Stimulated activated CD8-positive, alpha-beta memory T cell treated with anti-CD3 and anti-CD28 coated beads, Interleukin-12 subunit alpha, Interleukin-12 subunit beta, amount 100 ng/mL, for 24 hours (primary cell): ENCODE measurements around the gene SLC25A28.
"Not testable (repeated sequence)": the region's sequence is repeated elsewhere in the genome, so short reads cannot be mapped to it uniquely, and the experiment has no call there.

Source experiments
- DNase-seq: peaks from one replicate; pipeline ENCODE4 v3.0.0-alpha.2; 2020; ENCODE audit errors: extremely low read depth

Gene SLC25A28

GRCh38 chr10:99628923-99629624 lies 8.8 kb upstream of the SLC25A28 start:
- DNase-seq, result no peak

- not testable (repeated sequence) for DNase-seq
Observed at GRCh38 chr10:99625124-99625523, 4.9 kb upstream of the SLC25A28 start.

GRCh38 chr10:99623919-99624318 lies 3.7 kb upstream of the SLC25A28 start:
- no peak for DNase-seq

- no peak for DNase-seq
Observed at GRCh38 chr10:99621454-99622251, 1.4 kb upstream of the SLC25A28 start.

GRCh38 chr10:99620711-99621453 lies 643 bp upstream of the SLC25A28 start:
- peak; percentile 81 for DNase-seq

DNA sequence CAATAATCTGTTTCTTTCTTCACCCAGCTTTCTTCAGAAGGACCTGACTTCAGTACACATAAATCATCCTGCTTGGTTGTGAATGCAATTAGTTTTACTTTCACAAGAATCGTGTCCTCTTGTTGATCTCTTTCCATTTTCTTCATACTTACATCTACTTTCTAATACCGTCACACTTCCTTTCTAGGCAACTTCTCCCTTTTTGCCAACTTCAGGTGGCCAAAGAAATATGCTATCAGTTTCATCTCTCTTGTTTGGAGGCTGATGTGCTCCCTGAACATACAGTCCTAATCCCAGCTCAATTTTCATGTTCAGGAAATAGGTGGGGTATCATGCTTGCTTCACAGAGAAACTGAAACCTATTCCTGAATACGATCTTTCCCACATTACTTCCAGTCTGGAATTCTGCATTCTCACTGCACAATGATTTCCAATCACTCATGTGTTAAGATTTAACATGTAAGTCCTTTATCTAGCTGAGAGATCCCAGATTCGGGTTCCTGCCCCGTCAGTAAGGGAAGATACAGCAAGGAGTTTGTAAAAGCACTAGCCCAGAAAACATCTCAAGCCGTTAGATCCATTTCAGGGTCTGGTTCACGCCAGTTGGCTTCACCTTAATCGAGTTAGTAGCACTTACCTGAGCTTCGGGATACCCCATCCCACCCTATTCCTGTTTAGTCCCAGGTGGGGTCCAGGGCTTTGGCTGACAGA lies 994 bp downstream of the SLC25A28 start:
- DNase-seq, result no peak

GRCh38 chr10:99617696-99618095 lies 2.5 kb downstream of the SLC25A28 start:
- no peak for DNase-seq

DNA sequence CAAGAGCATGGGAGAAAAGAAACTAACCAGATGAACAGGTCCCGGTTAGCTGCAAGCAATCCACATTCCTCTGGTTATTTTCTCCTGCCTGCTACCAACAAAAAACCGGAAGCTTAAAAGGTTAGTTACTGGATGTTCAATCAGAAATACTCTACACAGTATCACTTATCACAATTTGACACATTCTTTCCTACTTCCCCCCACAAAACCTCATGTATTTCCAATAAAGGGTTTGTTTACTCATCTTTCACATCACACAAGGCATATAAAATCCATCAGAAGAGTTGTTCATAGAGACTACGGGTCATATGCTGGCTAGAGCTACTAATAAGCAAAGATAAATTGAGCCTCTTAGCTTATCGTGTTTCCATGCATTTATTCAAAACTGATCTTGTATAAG lies 4.8 kb downstream of the SLC25A28 start:
- DNase-seq, result no peak

DNA sequence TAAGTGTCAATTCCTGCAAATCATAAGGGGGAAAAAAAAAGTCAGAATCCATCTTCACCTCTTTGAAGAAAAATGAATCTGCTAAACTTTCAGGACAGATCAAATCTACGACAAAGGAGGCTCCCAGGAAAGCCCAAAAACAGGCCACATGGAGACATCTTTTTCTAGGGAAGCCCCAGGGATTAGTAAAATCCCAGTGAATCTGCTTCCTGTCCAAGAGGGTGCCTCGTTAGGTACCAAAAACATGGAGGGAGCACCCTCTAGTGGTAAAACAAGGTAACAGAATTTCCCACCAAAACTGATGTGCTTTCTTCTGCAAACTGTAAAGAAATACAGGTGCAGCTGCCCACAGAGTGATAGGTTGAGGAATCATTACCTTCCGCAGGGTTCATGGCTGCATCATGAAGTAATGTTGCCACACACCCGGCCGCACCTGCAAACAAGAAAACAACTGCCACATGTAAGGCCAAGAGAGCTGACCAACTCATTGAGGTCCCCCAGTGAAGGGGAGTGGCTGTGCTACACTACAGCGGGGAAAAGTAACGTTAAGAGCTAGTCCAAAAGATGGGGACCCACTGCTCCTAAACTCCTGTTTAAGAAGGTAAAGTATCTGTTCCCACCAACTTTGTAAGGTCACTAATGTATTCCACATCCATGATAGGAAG lies 7.9 kb downstream of the SLC25A28 start:
- DNase-seq, result no peak

DNA sequence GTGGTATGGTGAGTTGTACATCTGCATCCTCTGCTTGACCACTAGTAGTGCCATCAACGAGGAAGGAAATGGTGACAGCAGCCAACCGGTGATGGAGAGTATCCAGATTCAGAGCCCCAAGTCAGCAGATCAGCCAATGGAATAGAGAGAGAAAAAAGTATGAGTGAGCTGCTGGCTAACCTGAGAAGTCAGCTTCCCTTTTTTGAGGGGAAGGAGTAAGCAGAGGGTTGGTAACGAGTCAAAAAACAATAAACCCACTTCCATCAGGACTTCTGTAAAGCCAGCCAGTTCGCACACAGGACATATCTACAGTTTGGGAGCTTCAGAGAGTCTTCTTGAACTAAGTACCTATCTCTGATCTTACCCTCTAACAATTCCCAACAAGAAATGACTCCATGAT lies 8.9 kb downstream of the SLC25A28 start:
- DNase-seq, result no peak

GRCh38 chr10:99610221-99610620 lies 10.0 kb downstream of the SLC25A28 start:
- no peak for DNase-seq

DNA sequence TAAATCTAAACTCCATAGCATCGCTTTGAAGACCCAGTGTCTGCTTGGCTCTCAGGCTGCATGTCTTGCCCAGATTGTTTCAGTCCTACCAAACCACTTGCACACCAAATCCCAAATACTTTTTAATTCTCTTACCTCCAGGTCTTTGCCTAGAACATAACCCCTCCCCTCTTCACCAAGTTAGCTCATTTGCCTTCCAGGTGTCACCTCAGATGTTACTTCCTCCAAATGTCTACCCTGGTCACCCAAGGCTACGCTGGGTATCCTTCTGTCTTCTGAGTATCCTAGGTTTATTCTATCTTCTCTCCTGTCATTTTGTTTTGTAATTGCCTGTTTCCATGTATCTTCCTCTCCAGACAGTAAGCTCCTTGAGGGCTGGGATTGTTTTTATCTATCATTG lies 11.1 kb downstream of the SLC25A28 start:
- no peak for DNase-seq

DNA sequence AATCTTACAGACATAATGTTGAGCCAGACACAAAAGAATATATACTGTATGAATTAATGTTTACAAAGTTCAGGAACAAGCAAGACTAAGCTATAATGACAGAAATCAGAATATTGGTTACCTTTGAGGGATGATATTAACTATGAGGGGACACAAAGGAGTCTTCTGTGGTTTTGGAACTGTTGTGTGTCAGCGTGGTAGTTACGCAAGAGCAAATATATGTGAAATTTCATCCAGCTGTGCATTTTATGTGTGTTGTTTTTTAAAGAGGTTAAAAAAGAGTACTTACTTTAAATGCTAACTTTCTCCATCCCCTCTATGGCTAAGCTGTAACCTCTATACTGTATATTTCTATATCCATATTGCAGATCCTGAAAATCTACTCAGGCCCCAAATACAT lies 14.9 kb downstream of the SLC25A28 start:
- DNase-seq, result no peak

- DNase-seq, result no peak
Observed at GRCh38 chr10:99604862-99605261, 15.4 kb downstream of the SLC25A28 start.

DNA sequence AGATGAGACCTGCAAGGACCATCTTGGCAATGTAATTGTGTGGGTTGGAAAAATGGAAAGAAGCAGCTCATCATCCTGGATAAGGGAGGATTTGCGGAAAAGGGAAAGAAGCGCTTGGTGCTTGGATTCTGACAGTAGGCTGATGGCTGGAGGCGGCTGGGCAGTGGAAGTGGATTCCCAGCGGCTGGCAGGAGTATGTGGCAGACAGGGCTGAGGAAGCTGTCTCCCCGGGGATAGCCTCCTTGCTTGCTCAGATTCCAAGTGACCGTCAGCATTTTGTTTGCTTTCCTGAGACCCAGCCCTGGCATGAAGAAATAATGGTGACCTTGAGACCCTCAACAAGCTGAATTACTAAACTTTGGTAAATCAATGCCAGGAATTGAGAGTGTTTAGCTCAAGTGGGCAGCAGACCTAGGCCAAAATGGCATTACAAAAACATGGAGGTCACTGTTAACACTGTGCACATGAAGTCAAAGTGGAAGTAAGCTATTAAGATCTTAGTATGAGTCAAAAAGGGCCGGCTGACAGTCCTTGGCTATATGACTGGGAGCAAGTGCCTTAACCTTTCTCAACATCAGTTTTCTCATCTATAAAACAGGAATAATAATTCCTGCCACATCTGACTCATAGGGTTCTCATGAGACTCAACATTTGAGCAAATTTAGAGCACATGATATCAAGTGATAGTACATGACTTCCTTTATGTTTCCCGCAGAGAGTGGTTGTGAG lies 21.3 kb downstream of the SLC25A28 start:
- DNase-seq, result no peak

GRCh38 chr10:99598011-99598410 lies 22.2 kb downstream of the SLC25A28 start:
- no peak for DNase-seq

DNA sequence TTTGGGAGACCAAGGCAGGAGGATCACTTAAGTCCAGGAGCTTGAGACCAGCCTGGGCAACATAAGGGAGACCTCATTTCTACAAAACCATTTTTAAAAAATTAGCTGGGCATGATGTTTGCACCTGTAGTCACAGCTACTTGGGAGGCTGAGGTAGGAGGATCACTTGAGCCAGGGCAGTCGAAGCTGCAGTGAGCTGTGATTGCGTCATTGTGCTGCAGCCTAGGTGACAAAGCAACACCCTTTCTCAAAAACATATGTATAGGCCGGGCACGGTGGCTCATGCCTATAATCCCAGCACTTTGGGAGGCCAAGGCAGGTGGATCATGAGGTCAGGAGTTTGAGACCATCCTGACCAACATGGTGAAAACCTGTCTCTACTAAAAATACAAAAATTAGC lies 23.5 kb downstream of the SLC25A28 start:
- DNase-seq, result not testable (repeated sequence)

GRCh38 chr10:99595770-99596465 lies 24.3 kb downstream of the SLC25A28 start:
- no peak for DNase-seq

- no peak for DNase-seq
Observed at GRCh38 chr10:99595236-99595635, 25.0 kb downstream of the SLC25A28 start.

- DNase-seq, result no peak
Observed at GRCh38 chr10:99593312-99593711, 26.9 kb downstream of the SLC25A28 start.
